Heart left ventricle (tissue), 16 donors: ENCODE data around the gene NOTUM. TPM values are rescaled to one million over a fixed set of nuclear protein-coding genes. Genes with fewer than 3 reads are reported as not detected.

Source experiments
- ATAC-seq, 4 donors: fragments of 200-7000 bp; cut with Tn5 transposase; one replicate each; pipeline ENCODE4 v1.9.1; 2020 to 2022; ENCODE audit warnings: moderate library complexity in 4 of 4, mild to moderate bottlenecking in 3 of 4, moderate number of reproducible peaks in 1 of 4
- DNase-seq, 5 donors: peaks; one replicate each; pipeline ENCODE4 v3.0.0-alpha.2; 2020
- H3K27ac ChIP-seq, 12 donors: fragments of 200-600 bp; sonication (generic) in 4 of 12; one replicate each; pipeline versions ENCODE4 v1.5.0 to v1.8.0; 2016 to 2022; ENCODE audit warnings: mild to moderate bottlenecking in 2 of 12
- H3K27me3 ChIP-seq, 9 donors: fragments of 200-600 bp; sonication (generic) in 2 of 9; one replicate each; pipeline versions ENCODE4 v1.5.1 to v1.8.0; 2016 to 2022; ENCODE audit warnings: mild to moderate bottlenecking in 3 of 9
- H3K36me3 ChIP-seq, 9 donors: fragments of 200-600 bp; sonication (generic) in 2 of 9; one replicate each; pipeline versions ENCODE4 v1.5.0 to v1.8.0; 2018 to 2022; ENCODE audit warnings: mild to moderate bottlenecking in 2 of 9
- H3K4me1 ChIP-seq, 12 donors: fragments of 200-600 bp; sonication (generic) in 4 of 12; one replicate each; pipeline versions ENCODE4 v1.5.0 to v1.8.0; 2016 to 2022; ENCODE audit warnings: mild to moderate bottlenecking in 3 of 12
- H3K4me3 ChIP-seq, 12 donors: fragments of 200-600 bp; sonication (generic) in 4 of 12; one replicate each; pipeline versions ENCODE4 v1.5.0 to v1.8.0; 2017 to 2022; ENCODE audit warnings: mild to moderate bottlenecking in 9 of 12, moderate library complexity in 4 of 12
- H3K9me3 ChIP-seq, 12 donors: fragments of 200-600 bp; sonication (generic) in 4 of 12; one replicate each; pipeline versions ENCODE4 v1.5.0 to v1.8.0; 2016 to 2022; ENCODE audit warnings: mild to moderate bottlenecking in 1 of 12
- POLR2A ChIP-seq, 2 donors: fragments of 450-650 bp; IDR thresholded peaks; one replicate each; pipeline ENCODE4 v1.6.1; 2017; ENCODE audit warnings: antibody characterized with exemption in 2 of 2, mild to moderate bottlenecking in 2 of 2, moderate library complexity in 2 of 2
- WGBS, 4 donors: extraction: QIAGEN DNeasy Blood & Tissue Kit in 2 of 4; methylation state at CpG; one replicate each; pipeline versions ENCODE4 v1.1.5 to v1.1.7; 2013 to 2018; 5-methylcytosine and 5-hydroxymethylcytosine counted together
- intact Hi-C, 10 donors: fragments of 100-400 bp; cut with DNase I; formaldehyde crosslinking; loops; one replicate each; pipeline versions ENCODE4 v1.11.1 to v1.14.2; 2022
- polyA plus RNA-seq, 2 donors: library from polyadenylated mRNA; stranded (reverse); fragments of 200-250 nt; gene quantifications; one replicate each; pipeline ENCODE4 v1.2.3, GENCODE V29; 2013
- total RNA-seq, 9 donors: library from RNA; depleted of rRNA in 2 of 9; stranded (reverse); fragments of >200 nt in 2 of 9; fragmentation: NEBNext Ultra II Directional in 3 of 9; extraction: Animal tissue kit (Norgen Biotek cat#: 25700) in 3 of 9; gene quantifications; one replicate each; pipeline versions ENCODE4 v1.1.0 to v1.2.4, GENCODE V29; 2016 to 2023
- TF ChIP-seq, protein P1 (sequence below), 12 donors: fragments of 200-600 bp; sonication (generic) in 4 of 12; IDR thresholded peaks; one replicate each; pipeline versions ENCODE4 v1.5.0 to v1.8.0; 2018 to 2022; ENCODE audit warnings: antibody characterized with exemption in 12 of 12, mild to moderate bottlenecking in 5 of 12
- donor health status: ischemic (EF 13 %, LVEDD 7.1; RV severe dilation, severe dysfunction).
- donor health status: healthy with polysubstance abuse.
- donor health status: DM: no; HTN: yes; CAD: no.
- donor health status: DM: no; HTN: no; CAD: no.
- donor health status: ischemic (EF 25% LVEDD 6.9; RV normal size, moderate dysfunction).
- donor health status: ischemic (EF 25% LVEDD 5.7; RV mildly dilated, moderate dysfunction).
- donor health status: healthy.
- donor health status: DM: yes; HTN: yes; CAD: no.
- donor health status: ischemic (EF 35%, LVEDD 5.7; RV mildly dilated, moderate dysfunction).
- donor health status: nonischemic (EF 11% LVEDD 7.7; RV severe dilation, severe dysfunction).
- donor health status: DM: yes; HTN: yes; CAD: no.
- donor health status: PGD.
- donor health status: ischemic (EF 29% LVEDD 5.4; RV normal size, mild dysfunction).
- donor health status: nonischemic (EF 23%, LVEDD 6.1; RV moderate dilation, normal function).

Gene NOTUM
- total and polyA plus RNA-seq, 11 donors, result 0.25 to 1.6 (median 0.56) TPM; not detected in 3

DNA sequence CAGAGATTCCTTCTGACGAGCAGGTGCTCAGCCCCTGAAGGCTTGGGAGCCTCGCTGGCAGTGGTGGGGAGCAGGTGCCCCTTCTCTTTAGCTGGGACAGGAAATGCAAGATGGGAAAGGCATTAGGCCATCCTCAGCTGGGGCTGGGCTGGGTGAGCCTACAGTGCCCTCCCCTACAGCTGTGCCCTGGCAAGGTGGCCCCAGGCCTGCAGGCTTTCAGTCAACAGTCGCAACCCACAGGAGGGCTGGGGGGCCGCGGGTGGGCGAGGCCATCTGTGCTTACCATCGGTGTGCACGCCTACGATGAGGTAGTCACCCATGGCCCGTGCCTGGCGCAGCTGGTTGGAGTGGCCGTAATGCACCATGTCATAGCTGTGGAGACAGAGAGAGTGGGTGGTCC, 51.8 kb downstream of the NOTUM start:
- Histone ChIP-seq H3K27me3 (no peaks in the 10 kb centered on the region), H3K4me1 (peaks cover 5 to 25% (median 14%) of the 10 kb centered on the region in 12 donors), H3K36me3 (peaks cover 0 to 63% (median 22%) of the 10 kb centered on the region in 9 donors), H3K4me3 (no peak overlapping the region), H3K9me3 (no peaks in the 10 kb centered on the region), H3K27ac (no peak overlapping the region)
- intact Hi-C loops, result no loop called here
- DNase-seq (no peak), ATAC-seq (no peak)
- TF ChIP-seq, protein P1, sequence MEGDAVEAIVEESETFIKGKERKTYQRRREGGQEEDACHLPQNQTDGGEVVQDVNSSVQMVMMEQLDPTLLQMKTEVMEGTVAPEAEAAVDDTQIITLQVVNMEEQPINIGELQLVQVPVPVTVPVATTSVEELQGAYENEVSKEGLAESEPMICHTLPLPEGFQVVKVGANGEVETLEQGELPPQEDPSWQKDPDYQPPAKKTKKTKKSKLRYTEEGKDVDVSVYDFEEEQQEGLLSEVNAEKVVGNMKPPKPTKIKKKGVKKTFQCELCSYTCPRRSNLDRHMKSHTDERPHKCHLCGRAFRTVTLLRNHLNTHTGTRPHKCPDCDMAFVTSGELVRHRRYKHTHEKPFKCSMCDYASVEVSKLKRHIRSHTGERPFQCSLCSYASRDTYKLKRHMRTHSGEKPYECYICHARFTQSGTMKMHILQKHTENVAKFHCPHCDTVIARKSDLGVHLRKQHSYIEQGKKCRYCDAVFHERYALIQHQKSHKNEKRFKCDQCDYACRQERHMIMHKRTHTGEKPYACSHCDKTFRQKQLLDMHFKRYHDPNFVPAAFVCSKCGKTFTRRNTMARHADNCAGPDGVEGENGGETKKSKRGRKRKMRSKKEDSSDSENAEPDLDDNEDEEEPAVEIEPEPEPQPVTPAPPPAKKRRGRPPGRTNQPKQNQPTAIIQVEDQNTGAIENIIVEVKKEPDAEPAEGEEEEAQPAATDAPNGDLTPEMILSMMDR (IDR thresholded peaks at IDR 0.05), result no peak
- TF ChIP-seq POLR2A (IDR thresholded peaks at IDR 0.05), result no peak
- WGBS, 4 donors, result 95 to 100% (median 96%) methylated on average over 7 to 12 of the region's 12 CpGs

DNA sequence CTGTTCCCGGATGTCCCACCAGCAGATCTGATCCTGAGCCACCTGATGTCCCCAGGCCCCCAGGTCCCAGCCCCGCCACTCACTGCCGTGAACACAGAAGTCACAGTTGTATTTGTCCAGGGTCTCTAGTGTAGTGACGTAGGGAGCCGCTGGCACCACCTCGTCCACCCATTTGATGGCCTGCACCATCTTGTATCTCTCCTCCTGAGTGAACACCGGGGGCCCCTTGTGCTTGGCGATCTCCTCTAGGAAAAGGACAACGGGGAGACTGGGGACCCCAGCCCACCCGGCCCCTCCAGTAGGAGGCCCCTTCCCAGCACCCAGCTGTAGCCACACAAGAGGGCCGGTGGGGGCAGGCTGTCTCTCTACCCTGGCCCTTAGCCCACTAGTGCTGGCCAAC, 52.2 kb downstream of the NOTUM start:
- Histone ChIP-seq H3K4me1 (peaks cover 5 to 25% (median 14%) of the 10 kb centered on the region in 12 donors), H3K36me3 (peaks cover 0 to 60% (median 18%) of the 10 kb centered on the region in 9 donors), H3K4me3 (no peak overlapping the region), H3K27ac (no peak overlapping the region), H3K27me3 (no peaks in the 10 kb centered on the region), H3K9me3 (no peaks in the 10 kb centered on the region)
- intact Hi-C loops, result no loop called here
- TF ChIP-seq, protein P1 (IDR thresholded peaks at IDR 0.05), result no peak
- TF ChIP-seq POLR2A (IDR thresholded peaks at IDR 0.05), result no peak
- ATAC-seq (no peak), DNase-seq (no peak)
- 93 to 97% (median 95%) methylated on average over 10 to 11 of the region's 11 CpGs for WGBS, 4 donors

DNA sequence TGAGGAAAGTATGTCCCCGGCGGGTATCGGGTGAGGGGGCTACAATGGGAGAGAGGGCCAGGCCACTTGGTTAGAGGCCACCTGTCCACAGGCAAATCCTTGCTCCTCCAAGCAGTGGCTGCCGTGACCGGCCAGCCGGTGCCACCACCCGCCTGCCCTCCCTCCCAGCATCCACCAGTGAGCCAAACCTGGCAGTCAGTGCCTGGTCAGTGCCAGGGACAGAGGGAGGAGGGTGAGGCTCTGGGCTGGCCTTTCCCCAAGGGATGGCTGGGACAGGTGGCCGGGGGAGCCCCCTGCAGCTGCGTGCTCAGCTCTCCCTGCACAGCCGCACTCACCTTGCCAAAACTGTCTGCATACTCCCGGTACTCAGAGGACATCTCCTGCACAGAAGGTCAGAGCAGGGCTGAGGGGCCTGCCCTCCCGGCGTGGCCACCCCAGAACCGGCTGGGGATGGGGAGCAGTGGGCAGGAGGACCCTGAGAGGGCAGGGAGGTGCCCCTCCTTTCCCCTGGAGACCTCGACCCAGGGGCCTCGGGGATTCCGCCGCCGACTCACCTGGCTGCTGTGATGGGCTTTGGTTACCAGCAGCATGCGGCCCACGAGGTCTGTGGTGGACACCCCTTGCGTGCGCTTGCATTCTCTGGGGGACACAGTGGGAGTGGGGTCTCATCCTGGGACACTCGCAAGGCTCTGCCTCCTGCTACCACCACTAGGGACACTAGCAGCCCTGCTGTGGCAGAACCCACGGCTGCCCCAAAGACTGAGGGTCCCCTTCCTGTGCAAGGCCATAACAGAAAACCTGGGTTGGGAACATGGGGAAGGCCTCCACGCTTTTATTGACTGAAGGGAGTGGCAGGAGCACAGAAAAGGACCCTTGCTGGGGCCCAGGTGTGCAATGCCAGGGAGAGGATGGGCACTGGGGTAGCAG, 53.5 kb downstream of the NOTUM start:
- Histone ChIP-seq H3K4me1 (peaks cover 5 to 28% (median 14%) of the 10 kb centered on the region in 12 donors), H3K36me3 (peaks cover 0 to 48% (median 5%) of the 10 kb centered on the region in 9 donors), H3K27ac (no peak overlapping the region), H3K4me3 (no peak overlapping the region), H3K9me3 (no peaks in the 10 kb centered on the region), H3K27me3 (peaks cover 0 to 5% (median 0%) of the 10 kb centered on the region in 9 donors)
- intact Hi-C loops, result no loop called here
- WGBS, 4 donors, result 90 to 94% (median 92%) methylated on average over 11 to 26 of the region's 26 CpGs
- DNase-seq (no peak), ATAC-seq (no peak)
- TF ChIP-seq POLR2A (IDR thresholded peaks at IDR 0.05), result no peak
- TF ChIP-seq, protein P1 (IDR thresholded peaks at IDR 0.05), result no peak

DNA sequence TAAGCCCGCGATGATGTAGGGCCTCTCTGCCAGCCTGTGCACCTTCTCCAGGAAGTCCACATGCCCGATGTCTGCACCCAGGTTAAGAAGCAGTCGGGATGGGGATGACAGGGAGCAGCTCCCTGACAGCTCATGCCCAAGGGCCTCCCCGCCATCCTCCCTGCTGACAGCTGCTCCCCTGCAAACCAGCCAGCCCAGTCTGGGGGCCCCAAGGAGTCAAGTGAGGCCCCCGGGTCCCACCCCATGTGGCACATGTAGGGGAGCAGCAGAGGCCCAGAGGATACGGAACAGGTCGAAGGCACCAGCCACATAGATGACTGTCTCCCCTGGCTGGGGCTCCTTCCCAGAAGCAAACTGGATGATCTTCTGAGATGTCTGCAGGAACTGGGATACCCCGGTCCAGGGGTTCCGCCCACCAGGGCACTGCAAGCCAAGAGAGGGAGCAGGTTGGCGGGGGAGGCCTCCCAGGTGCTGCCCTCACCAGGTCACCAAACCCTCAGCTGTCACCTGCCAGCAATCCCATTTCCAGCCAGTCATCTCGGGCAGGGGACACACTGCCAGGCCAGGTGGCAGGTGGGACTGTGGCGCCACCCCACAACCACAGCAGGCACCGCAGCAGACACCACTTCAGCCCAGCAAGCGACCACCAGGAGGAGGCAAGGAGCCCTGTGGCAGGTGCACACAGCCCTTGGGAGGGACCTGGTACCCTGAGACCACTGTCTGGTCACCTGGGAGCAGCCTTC, 54.3 kb downstream of the NOTUM start:
- peaks cover 0 to 44% (median 3%) of the 10 kb centered on the region in 9 donors for H3K36me3 ChIP-seq
- H3K4me1 ChIP-seq, result peaks cover 7 to 30% (median 15%) of the 10 kb centered on the region in 12 donors
- H3K4me3 ChIP-seq, result no peak overlapping the region
- peaks cover 0 to 13% (median 0%) of the 10 kb centered on the region in 9 donors for H3K27me3 ChIP-seq
- ATAC-seq, result no peak
- DNase-seq, result no peak
- WGBS, 4 donors, result 93 to 100% (median 94%) methylated on average over 3 to 15 of the region's 15 CpGs
- TF ChIP-seq, protein P1 (IDR thresholded peaks at IDR 0.05), result no peak
- TF ChIP-seq POLR2A (IDR thresholded peaks at IDR 0.05), result no peak
- H3K9me3 ChIP-seq, result no peaks in the 10 kb centered on the region
- no peak overlapping the region for H3K27ac ChIP-seq
- intact Hi-C loops, result no loop called here
